Endothelial cell (in vitro differentiated cells): ENCODE results near the gene FAM227A. TPM values are rescaled to one million over a fixed set of nuclear protein-coding genes. Genes with fewer than 3 reads are reported as not detected.
A peak's percentile ranks its signal among the peaks of the same experiment; 100 is the strongest.

Source experiments
- DNase-seq: peaks from one replicate; pipeline ENCODE4 v3.0.0; 2021; ENCODE audit warnings: low spot score
- H3K27ac Mint-ChIP-seq: one replicate; pipeline ENCODE4 v1.8.0; 2021; ENCODE audit warnings: mixed read lengths, inconsistent platforms; ENCODE audit not compliant: unreplicated experiment
- H3K27me3 Mint-ChIP-seq: one replicate; pipeline ENCODE4 v1.8.0; 2021; ENCODE audit warnings: mild to moderate bottlenecking, moderate library complexity, mixed read lengths, inconsistent platforms; ENCODE audit not compliant: unreplicated experiment
- H3K36me3 Mint-ChIP-seq: one replicate; pipeline ENCODE4 v1.8.0; 2021; ENCODE audit warnings: mild to moderate bottlenecking, low read depth, mixed read lengths, inconsistent platforms; ENCODE audit not compliant: unreplicated experiment
- H3K4me1 Mint-ChIP-seq: one replicate; pipeline ENCODE4 v1.8.0; 2021; ENCODE audit warnings: mild to moderate bottlenecking, mixed read lengths, inconsistent platforms; ENCODE audit not compliant: unreplicated experiment
- H3K4me3 Mint-ChIP-seq: one replicate; pipeline ENCODE4 v1.8.0; 2021; ENCODE audit warnings: mild to moderate bottlenecking, mixed read lengths, inconsistent platforms; ENCODE audit not compliant: unreplicated experiment
- H3K9me3 Mint-ChIP-seq: one replicate; pipeline ENCODE4 v1.8.0; 2021; ENCODE audit warnings: mixed read lengths, inconsistent platforms; ENCODE audit not compliant: unreplicated experiment
- CTCF ChIP-seq: fragments of 200-600 bp; sonication (generic); IDR thresholded peaks from one replicate; pipeline ENCODE4 v1.5.0; 2021; ENCODE audit warnings: antibody characterized with exemption; ENCODE audit not compliant: unreplicated experiment
- long read RNA-seq: library from polyadenylated mRNA; unstranded; transcript quantifications from one replicate; pipeline ENCODE4 v2.0.0, GENCODE V29; 2020; ENCODE audit not compliant: unreplicated experiment
- total RNA-seq: library from RNA; stranded (reverse); fragmentation: NEBNext Ultra II Directional; extraction: Animal tissue kit (Norgen Biotek cat#: 25700); gene quantifications from one replicate; pipeline ENCODE4 v1.2.1, GENCODE V29; 2021; ENCODE audit not compliant: unreplicated experiment

Gene FAM227A
- total RNA-seq = 2.5 TPM
- long read RNA-seq = 0 reads

GRCh38 chr22:38656256-38657044, at the start of gene FAM227A, which contains the start of gene CBY1:
Gene FAM227A, minus strand, starts transcription at chr22:38656392. Its CDS starts 6,224 bp downstream, at chr22:38650168.
Gene CBY1, plus strand, starts transcription at chr22:38656638. Its CDS starts 11,417 bp downstream, at chr22:38668055.
- Mint-ChIP-seq H3K9me3 (no peaks in the 10 kb centered on the region), H3K4me1 (peaks cover 7% of the 10 kb centered on the region), H3K27me3 (no peaks in the 10 kb centered on the region), H3K27ac (peak within 1 kb of the TSS; percentile 99), H3K36me3 (no peaks in the 10 kb centered on the region), H3K4me3 (peak within 1 kb of the TSS; percentile 95)
- DNase-seq = peak; percentile 87
- TF ChIP-seq CTCF = no peak

GRCh38 chr22:38705235-38706100, 49.3 kb upstream of the FAM227A start, which contains the start of gene GTPBP1:
Gene GTPBP1, plus strand, starts transcription at chr22:38705944. Its CDS starts 12 bp downstream, at chr22:38705956.
- Mint-ChIP-seq H3K27ac (peak within 1 kb of the TSS; percentile 93), H3K4me1 (peaks cover 43% of the 10 kb centered on the region), H3K9me3 (no peaks in the 10 kb centered on the region), H3K4me3 (peak within 1 kb of the TSS; percentile 94), H3K27me3 (peaks cover 12% of the 10 kb centered on the region), H3K36me3 (no peaks in the 10 kb centered on the region)
- no peak for TF ChIP-seq CTCF
- DNase-seq = peak; percentile 96

- Mint-ChIP-seq H3K9me3 (no peaks in the 10 kb centered on the region), H3K36me3 (no peaks in the 10 kb centered on the region), H3K4me1 (peaks cover 42% of the 10 kb centered on the region), H3K4me3 (peak overlapping the region; percentile 93), H3K27me3 (peaks cover 12% of the 10 kb centered on the region), H3K27ac (peak overlapping the region; percentile 93)
- no peak for DNase-seq
- TF ChIP-seq CTCF = no peak
Observed at GRCh38 chr22:38704654-38705234, 48.6 kb upstream of the FAM227A start.

GRCh38 chr22:38700789-38701628, 44.8 kb upstream of the FAM227A start, which contains the start of gene JOSD1:
Gene JOSD1, minus strand, starts transcription at chr22:38700943. Its CDS starts 956 bp downstream, at chr22:38699987.
- H3K4me3 Mint-ChIP-seq = peak within 1 kb of the TSS; percentile 96
- peak within 1 kb of the TSS; percentile 97 for H3K27ac Mint-ChIP-seq
- no peaks in the 10 kb centered on the region for H3K9me3 Mint-ChIP-seq
- H3K27me3 Mint-ChIP-seq = peaks cover 12% of the 10 kb centered on the region
- TF ChIP-seq CTCF = no peak
- H3K4me1 Mint-ChIP-seq = peaks cover 43% of the 10 kb centered on the region
- peaks cover 14% of the 10 kb centered on the region for H3K36me3 Mint-ChIP-seq
- DNase-seq = peak; percentile 91
